HG03066 (cell line): ENCODE data around the gene ZNF771.
"Not testable (repeated sequence)": the region's sequence is repeated elsewhere in the genome, so short reads cannot be mapped to it uniquely, and the experiment has no call there.

Source experiments
- ATAC-seq: cut with Tn5 transposase; IDR thresholded peaks from one replicate; pipeline ENCODE4 v1.9.1; 2021; ENCODE audit warnings: low read depth; ENCODE audit not compliant: unreplicated experiment

ZNF771 gene

DNA sequence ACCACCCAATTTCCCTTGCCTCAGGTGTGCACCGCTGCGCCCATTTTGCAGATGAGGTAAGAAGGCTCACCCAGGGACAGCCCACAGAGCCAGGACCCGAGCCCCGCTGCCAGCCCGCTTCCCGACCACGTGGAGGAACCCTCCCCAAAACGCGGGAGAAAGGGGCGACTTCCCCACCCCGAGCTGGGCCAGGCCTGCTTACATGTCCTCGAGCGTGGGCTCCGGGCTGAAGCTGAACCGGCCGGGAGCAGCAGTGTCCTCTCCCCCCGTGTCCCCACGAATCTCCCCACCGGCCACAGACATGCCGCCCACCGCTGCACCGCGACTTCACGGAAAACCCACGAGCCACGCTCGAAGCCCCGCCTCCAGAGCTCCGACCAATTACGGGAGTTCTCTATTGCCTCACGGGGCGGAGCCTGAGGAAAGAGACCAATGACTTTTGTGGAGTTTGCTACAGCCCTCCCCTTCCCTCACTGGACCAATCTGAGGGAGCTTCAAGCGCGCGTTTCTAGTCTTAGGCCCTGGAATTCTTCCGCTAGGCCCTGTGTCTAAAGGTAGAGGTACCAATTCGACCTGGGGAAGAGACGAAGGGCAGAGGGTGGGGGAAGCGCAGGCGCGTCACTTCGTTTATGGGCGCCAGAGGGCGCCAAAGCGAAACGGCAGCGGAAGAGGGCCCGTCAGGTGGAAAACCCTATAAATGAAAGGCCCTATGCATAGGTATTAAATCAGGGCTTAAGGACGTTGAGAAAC, 22.4 kb downstream of the ZNF771 start, which contains the start of gene DCTPP1:
TSS of gene DCTPP1 (minus strand) at position 353 of the 750 bp plus-strand sequence. CDS start at position 303, 50 bp downstream.
- peak; percentile 98 for ATAC-seq

- ATAC-seq = no peak
Observed at GRCh38 chr16:30430428-30430970, 23.1 kb downstream of the ZNF771 start.

- ATAC-seq = no peak
Observed at GRCh38 chr16:30434852-30435251, 27.4 kb downstream of the ZNF771 start.

- ATAC-seq = no peak
Observed at GRCh38 chr16:30437511-30438046, 30.2 kb downstream of the ZNF771 start.

DNA sequence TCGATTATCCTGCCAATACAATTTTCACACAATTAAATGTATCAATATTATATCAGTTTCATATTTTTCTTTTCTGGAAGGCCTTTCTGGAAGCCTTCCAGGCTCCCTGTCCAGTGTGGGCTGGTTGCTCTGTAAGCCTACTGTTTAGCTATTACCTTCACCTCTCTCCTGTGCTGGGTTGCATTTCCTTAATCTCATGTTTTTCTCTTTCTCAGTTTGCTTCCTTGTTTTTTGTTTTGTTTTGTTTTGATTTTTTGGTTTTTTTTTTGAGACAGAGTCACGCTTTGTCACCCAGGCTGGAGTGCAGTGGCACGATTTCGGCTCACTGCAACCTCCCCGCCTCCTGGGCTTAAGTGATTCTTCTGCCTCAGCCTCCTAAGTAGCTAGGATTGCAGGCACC, 31.4 kb downstream of the ZNF771 start:
- ATAC-seq = no peak

GRCh38 chr16:30439720-30440348, 32.4 kb downstream of the ZNF771 start:
- ATAC-seq = no peak

- ATAC-seq = no peak
Observed at GRCh38 chr16:30443631-30444030, 36.2 kb downstream of the ZNF771 start.

DNA sequence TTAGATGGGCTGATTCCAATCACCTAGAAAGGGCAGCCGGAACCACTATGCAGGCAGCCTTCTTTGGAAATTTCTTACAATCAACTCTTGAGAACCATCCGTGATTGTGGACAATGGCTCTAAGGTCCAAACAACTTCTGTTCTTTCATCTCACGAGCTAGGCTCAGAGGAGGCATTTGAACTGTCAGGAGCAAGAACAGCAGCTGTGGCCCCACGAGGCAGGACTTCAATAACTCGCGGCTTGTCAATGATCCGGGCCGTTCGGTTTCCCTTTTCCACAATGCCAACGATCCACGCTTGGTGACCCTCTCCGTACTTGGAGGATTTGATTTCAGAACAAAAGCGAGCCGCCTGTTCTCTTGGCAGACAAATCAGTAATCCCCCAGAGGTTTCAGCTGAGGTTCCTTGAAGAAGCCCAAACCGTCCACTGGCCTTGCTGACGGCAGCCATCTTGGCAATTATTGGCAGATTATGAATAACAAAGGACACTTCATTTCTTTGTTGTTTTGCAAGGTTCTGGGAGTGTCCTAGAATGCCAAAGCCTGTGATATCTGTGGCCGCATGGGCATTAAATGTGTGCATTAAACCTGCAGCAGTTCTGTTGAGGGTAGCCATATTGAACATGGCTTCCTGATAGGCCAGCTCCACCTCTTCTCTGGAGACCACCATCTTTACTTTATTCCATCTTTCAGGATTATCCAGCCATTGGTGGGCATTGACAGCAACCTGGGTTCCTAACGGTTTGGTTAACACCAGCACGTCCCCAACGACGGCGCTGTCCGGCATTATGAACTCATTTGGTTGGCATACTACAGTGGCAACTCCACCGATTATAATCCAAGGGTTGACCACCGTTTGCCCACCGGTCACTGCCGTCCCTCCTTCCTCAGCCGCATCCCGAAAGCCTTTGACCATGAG, 37.1 kb downstream of the ZNF771 start:
- no peak for ATAC-seq

GRCh38 chr16:30445149-30445407, 37.7 kb downstream of the ZNF771 start:
- no peak for ATAC-seq

- ATAC-seq = peak; percentile 81
Observed at GRCh38 chr16:30445408-30446202, 38.2 kb downstream of the ZNF771 start, which contains the start of gene SEPHS2. TSS of gene SEPHS2 (minus strand) at chr16:30445874. CDS start at chr16:30445727, 147 bp downstream.

DNA sequence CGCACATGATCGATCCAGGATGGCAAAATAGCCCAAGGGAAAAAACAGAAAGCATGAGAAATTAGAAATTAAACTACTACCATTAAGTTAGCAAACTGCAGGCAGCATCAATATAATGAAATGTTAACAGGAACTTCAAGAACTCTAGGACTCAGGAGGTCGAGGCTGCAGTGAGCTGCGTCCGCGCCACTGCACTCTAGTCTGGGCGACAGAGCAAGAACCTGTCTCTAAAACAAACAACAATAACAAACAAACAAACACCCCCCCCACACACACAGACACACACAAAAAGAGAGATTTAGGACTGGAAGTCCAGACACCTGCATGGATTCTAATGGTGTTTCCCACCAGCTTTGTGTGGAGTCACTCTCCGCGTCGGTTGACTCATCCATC, 38.8 kb downstream of the ZNF771 start:
- ATAC-seq = no peak

- no peak for ATAC-seq
Observed at GRCh38 chr16:30447512-30448226, 40.3 kb downstream of the ZNF771 start.

- ATAC-seq = no peak
Observed at GRCh38 chr16:30449116-30449435, 41.7 kb downstream of the ZNF771 start.

GRCh38 chr16:30452709-30453580, 45.5 kb downstream of the ZNF771 start:
- ATAC-seq = not testable (repeated sequence)

GRCh38 chr16:30456302-30456701, 48.9 kb downstream of the ZNF771 start:
- no peak for ATAC-seq

DNA sequence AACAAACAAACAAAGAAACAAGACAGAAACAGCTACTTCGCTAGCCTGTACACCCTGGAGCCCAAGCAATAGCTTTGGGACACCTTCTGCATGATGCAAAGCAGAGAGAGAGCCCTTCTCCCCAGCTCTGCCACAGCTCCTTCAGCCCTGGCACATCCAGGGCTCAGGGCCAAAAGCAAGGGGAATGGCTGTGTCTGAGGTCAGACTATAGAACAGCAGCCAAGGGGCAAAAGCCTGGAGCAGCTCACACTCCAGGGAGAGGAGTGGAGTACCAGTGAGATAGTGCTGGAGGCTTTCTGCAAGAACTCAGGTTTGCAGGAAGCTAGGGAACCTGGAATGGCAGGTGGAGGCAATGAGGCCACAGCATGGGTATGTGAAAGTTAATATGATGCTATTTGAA, 49.9 kb downstream of the ZNF771 start:
- ATAC-seq = no peak

DNA sequence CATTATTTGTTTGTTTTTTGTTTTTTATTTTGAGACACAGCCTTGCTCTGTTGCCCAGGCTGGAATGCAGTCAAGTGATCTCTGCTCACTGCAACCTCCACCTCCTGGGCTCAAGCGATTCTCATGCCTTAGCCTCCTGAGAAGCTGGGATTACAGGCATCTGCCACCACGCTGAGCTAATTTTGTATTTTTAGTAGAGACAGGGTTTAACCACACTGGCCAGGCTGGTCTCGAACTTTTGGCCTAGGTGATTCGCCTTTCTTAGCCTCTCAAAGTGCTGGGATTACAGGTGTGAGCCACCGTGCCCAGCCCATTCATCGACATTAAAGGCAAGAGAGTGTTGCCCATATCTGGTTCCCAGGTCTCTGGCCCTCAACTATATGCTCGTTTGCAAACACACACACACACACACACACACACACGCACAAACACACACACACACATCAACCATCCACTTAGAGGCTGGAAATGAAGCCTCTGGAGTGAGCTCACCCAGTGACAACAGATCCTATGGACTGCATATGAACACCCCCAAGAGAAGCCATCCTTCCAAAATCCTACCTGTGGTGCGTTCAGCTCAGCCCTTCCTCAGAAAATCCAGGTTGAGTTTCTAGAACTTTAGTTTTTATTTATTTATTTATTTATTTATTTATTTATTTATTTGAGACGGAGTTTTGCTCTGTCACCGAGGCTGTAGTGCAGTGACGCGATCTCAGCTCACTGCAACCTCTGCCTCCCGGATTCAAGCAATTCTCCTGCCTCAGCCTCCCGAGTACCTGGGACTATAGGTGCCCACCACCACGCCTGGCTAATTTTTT, 50.5 kb downstream of the ZNF771 start:
- ATAC-seq = no peak
